Astrocyte of the hippocampus (primary cell): Measurements from ENCODE around the gene MAU2.
"Not testable (repeated sequence)": the region's sequence is repeated elsewhere in the genome, so short reads cannot be mapped to it uniquely, and the experiment has no call there.

Experiments
- DNase-seq: peaks from one replicate; pipeline ENCODE4 v3.0.0; 2011; ENCODE audit warnings: low read depth, low spot score

The MAU2 gene

GRCh38 chr19:19382118-19382517 is 61.5 kb downstream of the MAU2 start:
- no peak for DNase-seq

- DNase-seq: no peak
Observed at GRCh38 chr19:19384486-19384885, 63.9 kb downstream of the MAU2 start.

GRCh38 chr19:19385131-19385895 is 64.7 kb downstream of the MAU2 start:
- peak; percentile 100 for DNase-seq

GRCh38 chr19:19385896-19386869 is 65.6 kb downstream of the MAU2 start:
- DNase-seq: no peak

GRCh38 chr19:19387108-19387507 is 66.5 kb downstream of the MAU2 start:
- DNase-seq: no peak

GRCh38 chr19:19388568-19389555 is 68.2 kb downstream of the MAU2 start:
- DNase-seq: no peak

GRCh38 chr19:19389683-19390082 is 69.1 kb downstream of the MAU2 start:
- not testable (repeated sequence) for DNase-seq

- DNase-seq: not testable (repeated sequence)
Observed at GRCh38 chr19:19394333-19394732, 73.7 kb downstream of the MAU2 start.

- no peak for DNase-seq
Observed at GRCh38 chr19:19399733-19400433, 79.3 kb downstream of the MAU2 start.

GRCh38 chr19:19402656-19403372 is 82.2 kb downstream of the MAU2 start:
- no peak for DNase-seq

- peak; percentile 41 for DNase-seq
Observed at GRCh38 chr19:19403373-19403901, 82.8 kb downstream of the MAU2 start.

- peak; percentile 98 for DNase-seq
Observed at GRCh38 chr19:19404879-19405860, 84.5 kb downstream of the MAU2 start, which contains the start of gene GATAD2A. Gene GATAD2A, plus strand, starts transcription at chr19:19405675. Its CDS starts 59,671 bp downstream, at chr19:19465346.

GRCh38 chr19:19405971-19406877 is 85.6 kb downstream of the MAU2 start:
- DNase-seq: peak; percentile 63

GRCh38 chr19:19406878-19407632 is 86.4 kb downstream of the MAU2 start:
- DNase-seq: peak; percentile 63

- DNase-seq: no peak
Observed at GRCh38 chr19:19407633-19407930, 87.0 kb downstream of the MAU2 start.
